22Rv1 (cell line): Measurements from ENCODE around the gene KRABD2.
A peak's percentile ranks its signal among the peaks of the same experiment; 100 is the strongest.
"Not testable (repeated sequence)": the region's sequence is repeated elsewhere in the genome, so short reads cannot be mapped to it uniquely, and the experiment has no call there.

Source experiments
- H3K27ac ChIP-seq: fragments of 450-650 bp; 2 replicates; pipeline ENCODE4 v1.5.1; 2017
- ZFX ChIP-seq: fragments of 450-650 bp; IDR thresholded peaks from 2 replicates; pipeline ENCODE4 v1.6.1; 2017; ENCODE audit warnings: antibody characterized with exemption, borderline replicate concordance
- TF ChIP-seq, protein P1 (sequence below): fragments of 450-650 bp; IDR thresholded peaks from 2 replicates; pipeline ENCODE4 v1.5.1; 2017; ENCODE audit warnings: mild to moderate bottlenecking

Gene KRABD2

DNA sequence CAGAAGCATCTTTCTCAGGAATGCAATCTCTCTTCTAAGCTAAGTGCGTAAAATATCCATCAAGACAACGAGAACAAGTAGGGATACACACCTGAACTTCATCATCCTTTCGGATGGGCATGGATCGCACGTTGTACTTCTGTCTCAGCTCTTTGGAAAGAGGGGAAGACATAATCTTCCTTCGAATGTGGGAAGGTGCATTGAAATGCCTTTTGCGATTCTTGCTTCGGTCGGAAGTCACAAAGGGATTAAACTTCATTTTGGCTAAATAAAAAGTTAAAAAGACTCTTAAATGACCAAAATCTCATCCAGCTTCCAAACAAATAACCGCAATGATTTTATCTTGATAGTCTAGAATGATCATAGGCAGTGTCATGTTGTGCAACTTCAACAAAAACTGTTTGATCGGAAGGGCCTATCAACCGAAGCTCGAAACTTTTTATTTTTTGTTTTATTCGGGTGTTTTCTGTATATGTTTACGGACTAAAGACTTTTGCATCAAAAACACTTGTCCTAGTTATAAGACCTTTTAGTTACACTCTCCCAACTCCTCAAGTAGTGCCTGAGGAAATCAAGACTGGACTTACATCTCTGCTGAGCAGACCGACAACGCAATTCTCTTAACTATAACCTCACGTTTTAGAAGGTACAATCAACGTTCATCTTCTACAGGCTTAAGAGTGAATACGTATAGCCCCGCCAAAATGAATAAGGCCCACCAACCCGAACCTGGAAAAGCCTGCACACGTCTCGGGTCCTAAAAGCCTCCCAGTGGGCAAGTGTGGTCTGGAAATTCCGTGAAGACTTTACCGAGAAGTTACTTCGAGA lies 5.8 kb upstream of the KRABD2 start:
- peak overlapping the region; percentile 92 for H3K27ac ChIP-seq
- TF ChIP-seq, protein P1, sequence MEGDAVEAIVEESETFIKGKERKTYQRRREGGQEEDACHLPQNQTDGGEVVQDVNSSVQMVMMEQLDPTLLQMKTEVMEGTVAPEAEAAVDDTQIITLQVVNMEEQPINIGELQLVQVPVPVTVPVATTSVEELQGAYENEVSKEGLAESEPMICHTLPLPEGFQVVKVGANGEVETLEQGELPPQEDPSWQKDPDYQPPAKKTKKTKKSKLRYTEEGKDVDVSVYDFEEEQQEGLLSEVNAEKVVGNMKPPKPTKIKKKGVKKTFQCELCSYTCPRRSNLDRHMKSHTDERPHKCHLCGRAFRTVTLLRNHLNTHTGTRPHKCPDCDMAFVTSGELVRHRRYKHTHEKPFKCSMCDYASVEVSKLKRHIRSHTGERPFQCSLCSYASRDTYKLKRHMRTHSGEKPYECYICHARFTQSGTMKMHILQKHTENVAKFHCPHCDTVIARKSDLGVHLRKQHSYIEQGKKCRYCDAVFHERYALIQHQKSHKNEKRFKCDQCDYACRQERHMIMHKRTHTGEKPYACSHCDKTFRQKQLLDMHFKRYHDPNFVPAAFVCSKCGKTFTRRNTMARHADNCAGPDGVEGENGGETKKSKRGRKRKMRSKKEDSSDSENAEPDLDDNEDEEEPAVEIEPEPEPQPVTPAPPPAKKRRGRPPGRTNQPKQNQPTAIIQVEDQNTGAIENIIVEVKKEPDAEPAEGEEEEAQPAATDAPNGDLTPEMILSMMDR, result no peak
- TF ChIP-seq ZFX, result no peak

- H3K27ac ChIP-seq, result peak overlapping the region; percentile 92
- TF ChIP-seq, protein P1, result no peak
- TF ChIP-seq ZFX, result no peak
Observed at GRCh38 chr17:8380049-8380448, 3.5 kb upstream of the KRABD2 start.

DNA sequence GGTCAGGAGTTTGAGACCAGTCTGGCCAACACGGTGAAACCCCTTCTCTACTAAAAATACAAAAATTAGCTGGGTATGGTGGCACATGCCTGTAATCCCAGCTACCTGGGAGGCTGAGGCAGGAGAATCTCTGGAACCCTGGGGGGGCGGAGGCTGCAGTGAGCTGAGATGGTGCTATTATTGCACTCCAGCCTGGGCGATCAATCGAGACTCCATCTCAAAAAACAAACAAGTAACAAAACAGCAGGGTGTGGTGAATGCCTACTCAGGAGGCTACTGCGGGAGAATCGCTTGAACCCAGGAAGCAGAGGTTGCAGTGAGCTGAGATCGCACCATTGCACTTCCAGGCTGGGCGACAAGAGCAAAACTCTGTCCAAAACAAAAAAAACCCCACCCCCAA lies 1.6 kb upstream of the KRABD2 start:
- peak overlapping the region; percentile 92 for H3K27ac ChIP-seq

DNA sequence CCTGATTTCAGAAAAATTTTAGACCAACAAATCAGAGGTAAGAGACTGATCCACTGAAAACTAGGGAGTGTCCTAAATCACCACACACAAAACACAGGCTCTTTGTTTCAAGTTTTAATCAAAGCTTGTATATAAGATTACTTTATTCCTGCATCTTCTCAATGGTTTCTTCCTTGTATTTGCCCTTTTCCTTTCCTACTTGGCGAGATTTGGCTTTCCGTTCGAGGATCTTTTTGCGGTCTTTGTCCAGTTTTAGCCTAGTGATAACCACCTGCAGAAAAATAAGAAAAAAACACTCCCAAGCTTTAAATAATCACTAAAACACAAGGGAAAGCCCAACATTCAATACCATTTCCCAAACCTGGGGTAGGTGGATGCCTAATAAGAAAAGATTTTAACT lies 918 bp upstream of the KRABD2 start:
- peak overlapping the region; percentile 92 for H3K27ac ChIP-seq
- TF ChIP-seq, protein P1, result no peak
- no peak for TF ChIP-seq ZFX

DNA sequence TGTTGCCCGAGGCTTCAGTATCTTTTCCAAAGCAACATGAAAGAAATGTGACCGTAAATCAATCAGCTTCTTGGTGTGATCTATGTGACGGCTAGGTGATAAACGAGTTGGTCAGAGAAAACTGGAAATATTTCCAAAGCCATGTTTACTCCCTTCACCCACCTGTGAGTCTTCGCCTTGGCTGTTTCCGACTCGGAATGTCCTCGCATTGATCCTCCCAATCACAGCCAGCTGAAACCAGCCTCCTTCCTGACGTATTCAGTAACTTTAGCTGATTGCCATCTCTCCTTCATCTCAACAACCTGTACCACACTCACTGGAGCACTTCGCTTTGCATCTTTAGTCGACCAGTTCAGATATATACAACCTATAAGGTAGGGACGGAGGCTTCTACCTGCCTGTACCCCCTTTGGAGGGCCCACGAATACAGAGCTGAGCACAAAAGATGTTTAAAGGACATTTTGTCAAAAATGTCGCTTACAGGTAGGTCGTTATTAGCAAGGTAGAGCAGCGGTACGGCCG lies 705 bp downstream of the KRABD2 start:
- H3K27ac ChIP-seq, result peak overlapping the region; percentile 92
- TF ChIP-seq, protein P1, result no peak
- TF ChIP-seq ZFX, result no peak

DNA sequence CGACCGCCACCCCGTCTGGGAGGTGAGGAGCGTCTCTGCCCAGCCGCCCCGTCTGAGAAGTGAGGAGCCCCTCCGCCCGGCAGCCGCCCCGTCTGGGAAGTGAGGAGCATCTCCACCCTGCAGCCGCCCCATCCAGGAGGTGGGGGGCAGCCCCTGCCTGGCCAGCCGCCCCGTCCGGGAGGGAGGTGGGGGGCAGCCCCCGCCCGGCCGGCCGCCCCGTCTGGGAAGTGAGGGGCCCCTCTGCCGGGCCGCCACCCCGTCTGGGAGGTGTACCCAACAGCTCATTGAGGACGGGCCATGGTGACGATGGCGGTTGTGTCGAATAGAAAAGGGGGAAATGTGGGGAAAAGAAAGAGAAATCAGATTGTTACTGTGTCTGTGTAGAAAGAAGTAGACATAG lies 2.6 kb downstream of the KRABD2 start:
- H3K27ac ChIP-seq, result not testable (repeated sequence)

GRCh38 chr17:8372422-8372821 lies 4.1 kb downstream of the KRABD2 start:
- H3K27ac ChIP-seq, result no peak overlapping the region
- TF ChIP-seq, protein P1, result no peak
- no peak for TF ChIP-seq ZFX

DNA sequence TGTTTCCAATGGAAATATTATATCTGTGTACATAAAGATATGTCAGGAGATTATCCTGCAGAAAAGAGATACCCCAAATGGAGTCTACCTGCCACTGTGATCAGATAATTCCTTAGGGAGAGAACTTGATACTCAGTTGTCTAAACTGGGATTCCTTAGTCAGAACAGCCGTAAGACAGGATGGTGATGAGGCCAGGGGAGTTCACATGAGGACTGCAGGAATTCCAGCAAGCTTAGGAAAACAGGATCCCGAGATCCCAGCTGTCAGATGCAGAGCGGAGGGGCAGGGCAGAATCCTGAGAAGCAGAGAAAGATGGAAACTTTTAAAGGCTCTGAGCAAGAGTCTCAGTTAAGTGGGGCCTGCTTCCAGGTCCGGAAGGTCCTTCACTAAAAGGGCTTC lies 4.7 kb downstream of the KRABD2 start:
- TF ChIP-seq, protein P1, result no peak
- no peak for TF ChIP-seq ZFX
- H3K27ac ChIP-seq, result no peak overlapping the region
